Measurements from ENCODE around the gene BET1L.
"Not testable (repeated sequence)": the region's sequence is repeated elsewhere in the genome, so short reads cannot be mapped to it uniquely, and the experiment has no call there.

The BET1L gene

GRCh38 chr11:191490-192478 is 15.4 kb downstream of the BET1L start:
- DNase-seq: not testable (repeated sequence)

- DNase-seq: not testable (repeated sequence)
These were observed 16.7 kb downstream of the BET1L start for GRCh38 chr11:190546-190945.

- DNase-seq: not testable (repeated sequence)
These were observed 17.3 kb downstream of the BET1L start for GRCh38 chr11:189843-190311.

GRCh38 chr11:189200-189783 is 17.9 kb downstream of the BET1L start:
- not testable (repeated sequence) for DNase-seq

GRCh38 chr11:180242-180641 is 27.0 kb downstream of the BET1L start:
- not testable (repeated sequence) for DNase-seq

All from Kasumi-1 (cell line).